H9 (cell line): ENCODE measurements around the gene SPRY4. TPM values are rescaled to one million over a fixed set of nuclear protein-coding genes. Genes with fewer than 3 reads are reported as not detected.

Experiments
- DNase-seq: peaks from one replicate; pipeline ENCODE4 v3.0.0-alpha.2; 2017
- H2AFZ ChIP-seq: one replicate; pipeline ENCODE4 v1.6.1; 2013; ENCODE audit warnings: mild to moderate bottlenecking, low read length, control low read depth, moderate library complexity
- H2AK5ac ChIP-seq: 2 replicates; pipeline ENCODE4 v1.6.1; 2013; ENCODE audit warnings: low read length, control low read depth, mixed read lengths; ENCODE audit not compliant: insufficient read length
- H2BK120ac ChIP-seq: one replicate; pipeline ENCODE4 v1.6.1; 2013; ENCODE audit warnings: low read depth, mild to moderate bottlenecking, low read length, control low read depth, inconsistent platforms; ENCODE audit not compliant: poor library complexity, severe bottlenecking
- H2BK12ac ChIP-seq: 2 replicates; pipeline ENCODE4 v1.6.1; 2013; ENCODE audit warnings: low read length, control low read depth, mixed read lengths, low read depth; ENCODE audit not compliant: insufficient read length
- H2BK15ac ChIP-seq: 2 replicates; pipeline ENCODE4 v1.6.1; 2013; ENCODE audit warnings: low read depth, low read length, control low read depth
- H2BK20ac ChIP-seq: one replicate; pipeline ENCODE4 v1.6.1; 2013; ENCODE audit warnings: low read depth, mild to moderate bottlenecking, low read length, control low read depth, inconsistent platforms; ENCODE audit not compliant: poor library complexity, severe bottlenecking
- H2BK5ac ChIP-seq: 2 replicates; pipeline ENCODE4 v1.6.1; 2013; ENCODE audit warnings: low read length, control low read depth, mixed read lengths; ENCODE audit not compliant: insufficient read length
- H3K14ac ChIP-seq: 2 replicates; pipeline ENCODE4 v1.6.1; 2013; ENCODE audit warnings: low read length, control low read depth; ENCODE audit not compliant: insufficient read depth
- H3K18ac ChIP-seq: 2 replicates; pipeline ENCODE4 v1.6.1; 2013; ENCODE audit warnings: low read depth, mild to moderate bottlenecking, mixed read lengths, low read length, control low read depth; ENCODE audit not compliant: insufficient read length
- H3K23ac ChIP-seq: 2 replicates; pipeline ENCODE4 v1.6.1; 2013; ENCODE audit warnings: low read length, control low read depth, mixed read lengths, low read depth; ENCODE audit not compliant: insufficient read length
- H3K23me2 ChIP-seq: 2 replicates; pipeline ENCODE4 v1.6.1; 2013; ENCODE audit warnings: low read depth, mild to moderate bottlenecking, mixed read lengths, low read length, control low read depth; ENCODE audit not compliant: insufficient read length, poor library complexity, severe bottlenecking
- H3K27ac ChIP-seq: 2 replicates; pipeline ENCODE4 v1.5.1; 2013; ENCODE audit warnings: low read length, control low read depth, mixed read lengths, low read depth; ENCODE audit not compliant: insufficient read length
- H3K27me3 ChIP-seq: 2 replicates; pipeline ENCODE4 v1.6.1; 2013; ENCODE audit warnings: low read length, control low read depth, inconsistent platforms; ENCODE audit not compliant: insufficient read depth
- H3K4ac ChIP-seq: 2 replicates; pipeline ENCODE4 v1.6.1; 2013; ENCODE audit warnings: low read depth, mild to moderate bottlenecking, control low read depth, inconsistent platforms, low read length, moderate library complexity
- H3K4me1 ChIP-seq: 2 replicates; pipeline ENCODE4 v1.6.1; 2013; ENCODE audit warnings: low read length, control low read depth, inconsistent platforms; ENCODE audit not compliant: insufficient read depth
- H3K4me2 ChIP-seq: 2 replicates; pipeline ENCODE4 v1.6.1; 2013; ENCODE audit warnings: low read length, control low read depth, mixed read lengths; ENCODE audit not compliant: insufficient read length, insufficient read depth
- H3K56ac ChIP-seq: 2 replicates; pipeline ENCODE4 v1.6.1; 2013; ENCODE audit warnings: low read depth, mild to moderate bottlenecking, mixed read lengths, low read length, control low read depth; ENCODE audit not compliant: insufficient read length
- H3K79me1 ChIP-seq: 2 replicates; pipeline ENCODE4 v1.6.1; 2013; ENCODE audit warnings: low read depth, mild to moderate bottlenecking, moderate library complexity, low read length, control low read depth, inconsistent platforms; ENCODE audit not compliant: insufficient read depth, poor library complexity, severe bottlenecking
- H3K79me2 ChIP-seq: 2 replicates; pipeline ENCODE4 v1.6.1; 2013; ENCODE audit warnings: low read length, control low read depth, inconsistent platforms; ENCODE audit not compliant: insufficient read depth
- H3K9ac ChIP-seq: 2 replicates; pipeline ENCODE4 v1.6.1; 2013; ENCODE audit warnings: low read length, control low read depth, mixed read lengths; ENCODE audit not compliant: insufficient read length; ENCODE audit errors: extremely low read depth
- H3K9me3 ChIP-seq: one replicate; pipeline ENCODE4 v1.6.1; 2013; ENCODE audit warnings: low read depth, low read length, inconsistent platforms; ENCODE audit not compliant: control insufficient read depth
- H3T11ph ChIP-seq: one replicate; pipeline ENCODE4 v1.6.1; 2013; ENCODE audit warnings: mild to moderate bottlenecking, low read length, control low read depth, inconsistent platforms
- H4K20me1 ChIP-seq: one replicate; pipeline ENCODE4 v1.6.1; 2013; ENCODE audit not compliant: control insufficient read depth, insufficient read length, insufficient read depth
- H4K5ac ChIP-seq: 2 replicates; pipeline ENCODE4 v1.6.1; 2013; ENCODE audit warnings: low read depth, mild to moderate bottlenecking, mixed read lengths, low read length, control low read depth; ENCODE audit not compliant: insufficient read length
- H4K8ac ChIP-seq: replicated peaks from 2 replicates; pipeline ENCODE4 v1.6.1; 2013; ENCODE audit warnings: low read length, control low read depth, mixed read lengths, low read depth; ENCODE audit not compliant: insufficient read length
- H4K91ac ChIP-seq: 2 replicates; pipeline ENCODE4 v1.6.1; 2013; ENCODE audit warnings: low read depth, mild to moderate bottlenecking, moderate library complexity, mixed read lengths, low read length, control low read depth; ENCODE audit not compliant: insufficient read length
- H3K27ac Mint-ChIP-seq, 3 experiments: 2 replicates in 2 of 3; 3 replicates in 1 of 3; pipeline ENCODE4 v1.8.0; 2020 to 2021; ENCODE audit warnings: mixed read lengths in 3 of 3, mild to moderate bottlenecking in 1 of 3, moderate library complexity in 1 of 3
- H3K27me3 Mint-ChIP-seq: 2 replicates; pipeline ENCODE4 v1.8.0; 2021; ENCODE audit warnings: low read depth, mild to moderate bottlenecking, moderate library complexity, mixed read lengths
- H3K36me3 Mint-ChIP-seq, 3 experiments: 2 replicates in 2 of 3; 3 replicates in 1 of 3; pipeline ENCODE4 v1.8.0; 2020 to 2021; ENCODE audit warnings: low read depth in 3 of 3, mixed read lengths in 3 of 3; ENCODE audit not compliant: insufficient read depth in 1 of 3
- H3K4me1 Mint-ChIP-seq, 2 experiments: 2 replicates each; pipeline ENCODE4 v1.8.0; 2020; ENCODE audit warnings: mixed read lengths in 2 of 2
- H3K4me3 Mint-ChIP-seq, 2 experiments: 2 replicates in 1 of 2; 3 replicates in 1 of 2; pipeline ENCODE4 v1.8.0; 2020 to 2021; ENCODE audit warnings: mild to moderate bottlenecking in 2 of 2, mixed read lengths in 2 of 2, moderate library complexity in 1 of 2
- H3K9me3 Mint-ChIP-seq, 2 experiments: 2 replicates in 1 of 2; 3 replicates in 1 of 2; pipeline ENCODE4 v1.8.0; 2020; ENCODE audit warnings: mild to moderate bottlenecking in 2 of 2, mixed read lengths in 2 of 2, moderate library complexity in 1 of 2
- CTCF ChIP-seq: fragments of 200-600 bp; sonication (generic); conservative IDR thresholded peaks from 3 replicates; pipeline ENCODE4 v1.8.0; 2021; ENCODE audit warnings: antibody characterized with exemption, mild to moderate bottlenecking
- WGBS: extraction: QIAGEN DNeasy Blood & Tissue Kit; methylation state at CpG from one replicate; pipeline ENCODE4 v1.1.7; 2013; ENCODE audit warnings: missing lambda C conversion rate, low lambda C conversion rate, mixed read lengths; ENCODE audit not compliant: insufficient read length; ENCODE audit errors: extremely low coverage; 5-methylcytosine and 5-hydroxymethylcytosine counted together
- total RNA-seq: library from RNA; stranded (reverse); gene quantifications from 2 replicates; pipeline ENCODE4 v1.2.1, GENCODE V29; 2021

Gene SPRY4
- total RNA-seq, 1 experiment from 2014 or later: 92.4 TPM

- H3K4ac ChIP-seq: no peak overlapping the region
Measured at GRCh38 chr5:142295960-142296860, 28.6 kb downstream of the SPRY4 start.

More at GRCh38 chr5:142295960-142296860, 28.6 kb downstream of the SPRY4 start:
- Histone ChIP-seq H3K23ac (no peak overlapping the region), H4K8ac (no peak overlapping the region), H3K9ac (no peak overlapping the region), H3K9me3 (no peaks in the 10 kb centered on the region), H2BK120ac (no peak overlapping the region), H3K14ac (no peak overlapping the region), H3K79me2 (peaks cover 2% of the 10 kb centered on the region; the same call in 1 of the 2 replicates), H2BK5ac (no peak overlapping the region), H3K56ac (no peak overlapping the region), H4K5ac (no peak overlapping the region), H3K79me1 (no peaks in the 10 kb centered on the region), H2AK5ac (no peak overlapping the region), H4K91ac (no peak overlapping the region), H4K20me1 (no peaks in the 10 kb centered on the region), H2BK20ac (no peak overlapping the region), H3K23me2 (no peaks in the 10 kb centered on the region), H2BK15ac (no peak overlapping the region), H3K27me3 (no peaks in the 10 kb centered on the region), H2BK12ac (no peak overlapping the region), H2AFZ (no peak overlapping the region), H3K18ac (no peak overlapping the region), H3T11ph (no peak overlapping the region), H3K27ac (peak overlapping the region; percentile 47), H3K4me1 (peaks cover 10% of the 10 kb centered on the region), H3K4me2 (no peak overlapping the region)
- Mint-ChIP-seq H3K4me1 (peaks cover 41 to 45% of the 10 kb centered on the region in 2 experiments), H3K9me3 (no peaks in the 10 kb centered on the region), H3K4me3 (peak overlapping the region in 1 of 2 experiments; percentile 18; a peak in 2 of 5 replicates), H3K27ac (peak overlapping the region; percentile 26 to 93 (median 48); a peak in 6 of 7 replicates), H3K27me3 (no peaks in the 10 kb centered on the region), H3K36me3 (peaks cover 0 to 22% (median 20%) of the 10 kb centered on the region in 3 experiments; a peak in 5 of 7 replicates)
- TF ChIP-seq CTCF: no peak
- DNase-seq: no peak
- WGBS: no CpG with 5 or more reads among the region's 8 CpGs
